Aorta (tissue), 5 donors: Measurements from ENCODE around the gene ZNF285. TPM values are rescaled to one million over a fixed set of nuclear protein-coding genes. Genes with fewer than 3 reads are reported as not detected.
"Not testable (repeated sequence)": the region's sequence is repeated elsewhere in the genome, so short reads cannot be mapped to it uniquely, and the experiment has no call there.

Source experiments
- ATAC-seq: fragments of 200-7000 bp; cut with Tn5 transposase; one replicate; pipeline ENCODE4 v1.9.1; 2022; ENCODE audit warnings: moderate library complexity; ENCODE audit not compliant: low FRiP score
- DNase-seq, 2 donors: peaks; one replicate each; pipeline ENCODE4 v3.0.0-alpha.2; 2020
- H3K27ac ChIP-seq, 2 donors: one replicate each; pipeline ENCODE4 v1.5.1; 2013; ENCODE audit warnings: low read length in 2 of 2, mild to moderate bottlenecking in 2 of 2, moderate library complexity in 2 of 2, control low read depth in 1 of 2, inconsistent platforms in 1 of 2, low read depth in 1 of 2
- H3K27me3 ChIP-seq, 2 donors: one replicate each; pipeline ENCODE4 v1.6.1; 2013; ENCODE audit warnings: control low read depth in 1 of 2, low read length in 1 of 2, mild to moderate bottlenecking in 1 of 2, moderate library complexity in 1 of 2; ENCODE audit not compliant: insufficient read depth in 2 of 2, control insufficient read depth in 1 of 2
- H3K36me3 ChIP-seq, 2 donors: one replicate each; pipeline ENCODE4 v1.6.1; 2013; ENCODE audit warnings: control low read depth in 1 of 2, low read length in 1 of 2, mild to moderate bottlenecking in 1 of 2; ENCODE audit not compliant: insufficient read depth in 2 of 2, control insufficient read depth in 1 of 2
- H3K4me1 ChIP-seq, 2 donors: one replicate each; pipeline ENCODE4 v1.6.1; 2013; ENCODE audit warnings: low read length in 2 of 2, control low read depth in 1 of 2, mild to moderate bottlenecking in 1 of 2, moderate library complexity in 1 of 2; ENCODE audit not compliant: insufficient read depth in 2 of 2, control insufficient read depth in 1 of 2
- H3K4me3 ChIP-seq, 2 donors: one replicate each; pipeline ENCODE4 v1.5.1; 2013; ENCODE audit warnings: low read length in 2 of 2, control low read depth in 1 of 2, mild to moderate bottlenecking in 1 of 2
- H3K9me3 ChIP-seq: one replicate; pipeline ENCODE4 v1.6.1; 2013; ENCODE audit warnings: mild to moderate bottlenecking, low read length; ENCODE audit not compliant: control insufficient read depth
- WGBS, 2 donors: extraction: QIAGEN DNeasy Blood & Tissue Kit; methylation state at CpG; one replicate each; pipeline ENCODE4 v1.1.7; 2013; 5-methylcytosine and 5-hydroxymethylcytosine counted together
- intact Hi-C, 2 donors: fragments of 100-400 bp; cut with DNase I; formaldehyde crosslinking; loops; one replicate each; pipeline versions ENCODE4 v1.14.2 to v1.15.0; 2022
- polyA plus RNA-seq, 2 donors: library from polyadenylated mRNA; stranded (reverse); fragments of 200-250 nt; gene quantifications; one replicate each; pipeline ENCODE4 v1.2.3, GENCODE V29; 2013
- total RNA-seq, 2 donors: library from RNA; stranded (reverse); fragmentation: NEBNext Ultra II Directional; extraction: Animal tissue kit (Norgen Biotek cat#: 25700); gene quantifications; one replicate each; pipeline ENCODE4 v1.2.1, GENCODE V29; 2021
- donor health status: healthy with polysubstance abuse.
- donor health status: Bipolar disorder and iron deficiency.
- donor health status: DM: no; HTN: no; CAD: no.
- donor health status: DM: no; HTN: no; CAD: no.
- donor health status: DM: yes; HTN: yes; CAD: no.

ZNF285 gene
- total and polyA plus RNA-seq, 4 donors = 0.25 to 3.1 (median 1.2) TPM

GRCh38 chr19:44371815-44372480, 29.5 kb downstream of the ZNF285 start:
- Histone ChIP-seq H3K9me3 (peaks cover 5% of the 10 kb centered on the region), H3K4me1 (no peaks in the 10 kb centered on the region), H3K4me3 (no peak overlapping the region), H3K27me3 (no peaks in the 10 kb centered on the region), H3K27ac (no peak overlapping the region), H3K36me3 (no peaks in the 10 kb centered on the region)
- 61 to 65% methylated on average over 20 of the region's 20 CpGs for WGBS, 2 donors
- intact Hi-C loops = no loop called here
- DNase-seq (no peak), ATAC-seq (no peak)

- intact Hi-C loops = no loop called here
- Histone ChIP-seq H3K36me3 (no peaks in the 10 kb centered on the region), H3K4me3 (no peak overlapping the region), H3K27me3 (no peaks in the 10 kb centered on the region), H3K27ac (no peak overlapping the region), H3K9me3 (peaks cover 4% of the 10 kb centered on the region), H3K4me1 (no peaks in the 10 kb centered on the region)
- DNase-seq (no peak), ATAC-seq (no peak)
- 53 to 73% methylated on average over 17 of the region's 17 CpGs for WGBS, 2 donors
These were observed 34.4 kb downstream of the ZNF285 start for GRCh38 chr19:44367024-44367423.

GRCh38 chr19:44356383-44357111, 44.9 kb downstream of the ZNF285 start, which contains the start of gene ZNF112:
TSS of gene ZNF112 (minus strand) at chr19:44356680. CDS start at chr19:44340539, 16,141 bp downstream.
- Histone ChIP-seq H3K27ac (peak within 1 kb of the TSS in 1 of 2 donors; percentile 17), H3K9me3 (peaks cover 2% of the 10 kb centered on the region), H3K36me3 (no peaks in the 10 kb centered on the region), H3K4me3 (peak within 1 kb of the TSS; percentile 34 to 82), H3K27me3 (no peaks in the 10 kb centered on the region), H3K4me1 (no peaks in the 10 kb centered on the region)
- peak; percentile 90 to 91 for DNase-seq
- 0 to 1% methylated on average over 38 of the region's 38 CpGs for WGBS, 2 donors
- intact Hi-C loops = loop anchor here (5.0 to 10.0 kb wide), 3 partner anchors 54 to 192 kb away; partner anchors contain the start of genes ZNF226 (in 1 of the 2) and ZNF227 (in 1 of the 2)
- ATAC-seq = peak; percentile 99

DNA sequence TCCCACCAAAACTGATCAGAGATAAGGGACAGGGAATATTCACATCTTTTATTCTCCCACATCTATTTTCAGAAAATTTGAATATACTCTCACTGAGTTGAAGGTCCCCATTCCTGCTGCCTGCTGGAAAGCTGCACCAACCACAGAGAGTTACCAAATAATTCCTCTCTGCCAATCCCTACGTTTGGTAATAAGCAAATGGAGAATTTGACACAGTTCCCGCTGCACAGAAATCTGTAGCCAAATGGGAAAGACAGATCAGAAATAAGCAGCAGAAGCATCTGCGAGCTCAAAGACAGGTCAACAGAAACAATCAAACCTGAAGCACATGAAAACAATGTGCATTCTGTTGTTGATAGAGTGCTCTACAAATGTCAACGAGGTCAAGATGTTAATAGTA, 54.9 kb downstream of the ZNF285 start:
- intact Hi-C loops = no loop called here
- DNase-seq = no peak
- Histone ChIP-seq H3K4me1 (no peaks in the 10 kb centered on the region), H3K27me3 (no peaks in the 10 kb centered on the region), H3K9me3 (peaks cover 18% of the 10 kb centered on the region), H3K4me3 (no peak overlapping the region), H3K36me3 (peaks cover 8 to 10% of the 10 kb centered on the region in 2 donors), H3K27ac (no peak overlapping the region)
- ATAC-seq = no peak
- 86 to 87% methylated on average over 4 of the region's 4 CpGs for WGBS, 2 donors

GRCh38 chr19:44345959-44346358, 55.4 kb downstream of the ZNF285 start:
- H3K4me1 ChIP-seq = no peaks in the 10 kb centered on the region
- 82 to 84% methylated on average over 4 of the region's 4 CpGs for WGBS, 2 donors
- DNase-seq (no peak), ATAC-seq (no peak)
- intact Hi-C loops = no loop called here
- no peaks in the 10 kb centered on the region for H3K27me3 ChIP-seq
- no peak overlapping the region for H3K27ac ChIP-seq
- H3K36me3 ChIP-seq = peaks cover 8 to 10% of the 10 kb centered on the region in 2 donors
- H3K4me3 ChIP-seq = no peak overlapping the region
- peaks cover 18% of the 10 kb centered on the region for H3K9me3 ChIP-seq

DNA sequence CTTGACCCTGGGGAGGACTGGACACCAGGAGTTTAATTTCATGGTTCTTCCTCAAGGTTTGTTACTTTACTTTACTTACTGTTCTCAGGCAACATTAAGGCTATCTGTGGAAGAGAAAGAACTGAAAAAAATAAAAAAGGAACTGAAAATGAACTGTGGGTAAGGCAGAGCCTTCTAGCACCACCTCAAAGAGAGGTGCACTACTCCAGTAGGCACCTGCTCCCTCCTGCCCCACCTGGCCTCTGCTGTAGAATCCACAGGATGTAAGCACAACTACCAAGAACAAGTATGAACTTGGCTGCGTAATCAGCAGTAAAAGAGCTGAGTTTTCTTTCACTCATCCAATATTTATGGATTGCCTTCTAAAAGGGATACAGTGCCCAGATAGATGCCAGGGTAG, 57.2 kb downstream of the ZNF285 start:
- H3K9me3 ChIP-seq = peaks cover 28% of the 10 kb centered on the region

DNA sequence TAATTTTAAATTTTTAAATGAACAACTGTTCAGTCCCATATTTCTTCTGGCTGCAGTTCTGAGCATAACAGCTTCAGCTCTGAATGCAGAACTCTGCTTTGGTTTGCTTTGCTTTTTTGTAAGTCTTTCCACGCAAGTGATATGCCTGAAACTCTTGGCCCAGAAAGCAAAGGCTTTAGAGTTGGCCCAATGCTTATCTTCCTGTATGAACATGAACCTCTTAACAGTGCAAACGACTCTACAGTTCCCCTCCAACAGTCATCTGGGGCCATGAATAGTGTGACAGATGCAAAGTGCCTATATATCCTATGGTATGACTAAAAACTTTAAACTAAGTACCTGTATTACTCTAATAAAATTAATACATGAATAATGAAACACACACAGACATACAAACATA, 59.6 kb downstream of the ZNF285 start:
- Histone ChIP-seq H3K4me1 (no peaks in the 10 kb centered on the region), H3K9me3 (peaks cover 28% of the 10 kb centered on the region), H3K36me3 (peaks cover 21 to 25% of the 10 kb centered on the region in 2 donors), H3K27me3 (no peaks in the 10 kb centered on the region), H3K4me3 (no peak overlapping the region), H3K27ac (no peak overlapping the region)
- intact Hi-C loops = no loop called here
- DNase-seq (no peak), ATAC-seq (no peak)
- WGBS, 2 donors = 84 to 89% methylated on average over 2 of the region's 2 CpGs

More for the DNA sequence above, 57.2 kb downstream of the ZNF285 start:
- no peak overlapping the region for H3K27ac ChIP-seq
- H3K27me3 ChIP-seq = no peaks in the 10 kb centered on the region
- no peaks in the 10 kb centered on the region for H3K4me1 ChIP-seq
- 50 to 58% methylated on average over 1 of the region's 1 CpG for WGBS, 2 donors
- ATAC-seq (no peak), DNase-seq (no peak)
- peaks cover 14 to 17% of the 10 kb centered on the region in 2 donors for H3K36me3 ChIP-seq
- intact Hi-C loops = no loop called here
- no peak overlapping the region for H3K4me3 ChIP-seq

- H3K4me1 ChIP-seq, H3K27ac ChIP-seq, intact Hi-C loops, H3K27me3 ChIP-seq, H3K4me3 ChIP-seq, ATAC-seq, DNase-seq: not testable (repeated sequence)
- Histone ChIP-seq H3K36me3 (peaks cover 39 to 57% of the 10 kb centered on the region in 2 donors), H3K9me3 (peaks cover 23% of the 10 kb centered on the region)
- WGBS, 2 donors = 75 to 78% methylated on average over 3 of the region's 3 CpGs
These were observed 66.8 kb downstream of the ZNF285 start for GRCh38 chr19:44334639-44335038.
